Measurements from ENCODE around the gene ZNF335. TPM values are rescaled to one million over a fixed set of nuclear protein-coding genes. Genes with fewer than 3 reads are reported as not detected.
"Not testable (repeated sequence)": the region's sequence is repeated elsewhere in the genome, so short reads cannot be mapped to it uniquely, and the experiment has no call there.

Gene ZNF335
- total RNA-seq, 1 experiment from 2014 or later = 11.1 TPM

- no peak for DNase-seq (ENCODE audit: low spot score)
- in situ Hi-C loops (cut with HindIII; ENCODE audit: low sequenced_read_pairs) = loop anchor here (5.0 kb wide), 1 partner anchor 52 kb away; the partner anchor contains the start of genes CTSA and NEURL2
Observed at GRCh38 chr20:45944151-45944964, 27.6 kb downstream of the ZNF335 start.

- DNase-seq (ENCODE audit: low spot score) = no peak
- in situ Hi-C loops (cut with HindIII; ENCODE audit: low sequenced_read_pairs) = loop anchor here (5.0 kb wide), 1 partner anchor 51 kb away; the partner anchor contains the start of genes CTSA and NEURL2
Observed at GRCh38 chr20:45943613-45944012, 28.4 kb downstream of the ZNF335 start.

GRCh38 chr20:45940469-45940868 is 31.5 kb downstream of the ZNF335 start:
- in situ Hi-C loops (cut with HindIII; ENCODE audit: low sequenced_read_pairs) = loop anchor here (5.0 kb wide), 1 partner anchor 48 kb away; the partner anchor contains the start of genes CTSA and NEURL2
- DNase-seq (ENCODE audit: low spot score) = no peak

GRCh38 chr20:45940053-45940452 is 31.9 kb downstream of the ZNF335 start:
- DNase-seq (ENCODE audit: low spot score) = no peak
- in situ Hi-C loops (cut with HindIII; ENCODE audit: low sequenced_read_pairs) = loop anchor here (5.0 kb wide), 1 partner anchor 48 kb away; the partner anchor contains the start of genes CTSA and NEURL2

GRCh38 chr20:45938727-45939438 is 33.1 kb downstream of the ZNF335 start:
- in situ Hi-C loops (cut with HindIII; ENCODE audit: low sequenced_read_pairs) = no loop called here

GRCh38 chr20:45937765-45938164 is 34.2 kb downstream of the ZNF335 start:
- DNase-seq (ENCODE audit: low spot score) = no peak
- in situ Hi-C loops (cut with HindIII; ENCODE audit: low sequenced_read_pairs) = no loop called here

More at GRCh38 chr20:45938727-45939438, 33.1 kb downstream of the ZNF335 start:
- no peak for DNase-seq (ENCODE audit: low spot score)

GRCh38 chr20:45935416-45936046 is 36.5 kb downstream of the ZNF335 start:
- DNase-seq (ENCODE audit: low spot score) = no peak
- in situ Hi-C loops (cut with HindIII; ENCODE audit: low sequenced_read_pairs) = no loop called here

GRCh38 chr20:45934586-45935415 is 37.2 kb downstream of the ZNF335 start, which contains the start of gene PCIF1:
Gene PCIF1, plus strand, starts transcription at chr20:45934683. Its CDS starts 4,317 bp downstream, at chr20:45939000.
- DNase-seq (ENCODE audit: low spot score) = peak; percentile 99
- in situ Hi-C loops (cut with HindIII; ENCODE audit: low sequenced_read_pairs) = no loop called here

- DNase-seq (ENCODE audit: low spot score) = peak; percentile 83
- in situ Hi-C loops (cut with HindIII; ENCODE audit: low sequenced_read_pairs) = no loop called here
Observed at GRCh38 chr20:45934046-45934585, 37.9 kb downstream of the ZNF335 start.

GRCh38 chr20:45933266-45934045 is 38.5 kb downstream of the ZNF335 start:
- in situ Hi-C loops (cut with HindIII; ENCODE audit: low sequenced_read_pairs) = no loop called here
- DNase-seq (ENCODE audit: low spot score) = peak; percentile 92

GRCh38 chr20:45931680-45932079 is 40.3 kb downstream of the ZNF335 start:
- DNase-seq (ENCODE audit: low spot score); in situ Hi-C loops (cut with HindIII; ENCODE audit: low sequenced_read_pairs): not testable (repeated sequence)

- no peak for DNase-seq (ENCODE audit: low spot score)
- in situ Hi-C loops (cut with HindIII; ENCODE audit: low sequenced_read_pairs) = no loop called here
Observed at GRCh38 chr20:45927071-45927878, 44.7 kb downstream of the ZNF335 start.

GRCh38 chr20:45926731-45927070 is 45.3 kb downstream of the ZNF335 start:
- DNase-seq (ENCODE audit: low spot score) = no peak
- in situ Hi-C loops (cut with HindIII; ENCODE audit: low sequenced_read_pairs) = no loop called here

GRCh38 chr20:45925821-45926506 is 46.0 kb downstream of the ZNF335 start:
- in situ Hi-C loops (cut with HindIII; ENCODE audit: low sequenced_read_pairs) = no loop called here
- DNase-seq (ENCODE audit: low spot score) = no peak

- DNase-seq (ENCODE audit: low spot score) = peak; percentile 14
- in situ Hi-C loops (cut with HindIII; ENCODE audit: low sequenced_read_pairs) = no loop called here
Observed at GRCh38 chr20:45924391-45925261, 47.4 kb downstream of the ZNF335 start.
